NCI-H187 treated with DMSO at 0.1 percent for 48 hours (cell line): Measurements from ENCODE around the gene DIRAS1.
"Not testable (repeated sequence)": the region's sequence is repeated elsewhere in the genome, so short reads cannot be mapped to it uniquely, and the experiment has no call there.

Experiments used
- DNase-seq: peaks from one replicate; lab custom pipeline; 2025; lab: John Stamatoyannopoulos, UW

DIRAS1 gene

GRCh38 chr19:2726904-2727639 is 5.9 kb upstream of the DIRAS1 start:
- DNase-seq = no peak

GRCh38 chr19:2726160-2726855 is 5.1 kb upstream of the DIRAS1 start:
- DNase-seq = no peak

- DNase-seq = no peak
Measured at GRCh38 chr19:2724148-2724557, 3.0 kb upstream of the DIRAS1 start.

GRCh38 chr19:2723747-2724146 is 2.6 kb upstream of the DIRAS1 start:
- no peak for DNase-seq

GRCh38 chr19:2723345-2723715 is 2.2 kb upstream of the DIRAS1 start:
- no peak for DNase-seq

- DNase-seq = no peak
Measured at GRCh38 chr19:2722541-2723344, 1.6 kb upstream of the DIRAS1 start.

GRCh38 chr19:2721570-2722540 is 683 bp upstream of the DIRAS1 start:
- DNase-seq = no peak

GRCh38 chr19:2719920-2720776 is 1.0 kb downstream of the DIRAS1 start:
- no peak for DNase-seq

- no peak for DNase-seq
Measured at GRCh38 chr19:2719232-2719735, 1.9 kb downstream of the DIRAS1 start.

GRCh38 chr19:2717638-2718541 is 3.3 kb downstream of the DIRAS1 start:
- no peak for DNase-seq

- DNase-seq = no peak
Measured at GRCh38 chr19:2716722-2717637, 4.2 kb downstream of the DIRAS1 start.

- no peak for DNase-seq
Measured at GRCh38 chr19:2716275-2716650, 4.9 kb downstream of the DIRAS1 start.

- DNase-seq = no peak
Measured at GRCh38 chr19:2715470-2716274, 5.5 kb downstream of the DIRAS1 start.

- DNase-seq = no peak
Measured at GRCh38 chr19:2714531-2715269, 6.5 kb downstream of the DIRAS1 start.

- DNase-seq = not testable (repeated sequence)
Measured at GRCh38 chr19:2714102-2714501, 7.1 kb downstream of the DIRAS1 start.

- DNase-seq = not testable (repeated sequence)
Measured at GRCh38 chr19:2713170-2713569, 8.0 kb downstream of the DIRAS1 start.

GRCh38 chr19:2711875-2712205 is 9.3 kb downstream of the DIRAS1 start:
- no peak for DNase-seq
